SK-N-MC (cell line): ENCODE results near the gene ADAMTS4.

Source experiments
- EZH2 ChIP-seq: fragments of 200-600 bp; sonication (generic); IDR thresholded peaks from one replicate; pipeline ENCODE4 v1.6.1; 2017; ENCODE audit warnings: antibody characterized with exemption
- FOXP2 ChIP-seq: optimal IDR thresholded peaks from 2 replicates; pipeline ENCODE3; 2011; ENCODE audit warnings: mild to moderate bottlenecking, moderate library complexity; ENCODE audit not compliant: insufficient read depth; ENCODE audit errors: extremely low read length, control extremely low read depth
- POLR2AphosphoS5 ChIP-seq: IDR thresholded peaks from 2 replicates; pipeline ENCODE4 v1.6.1; 2012; ENCODE audit warnings: mild to moderate bottlenecking, low read depth, low read length, borderline replicate concordance

- TF ChIP-seq EZH2: no peak
- TF ChIP-seq POLR2AphosphoS5: no peak
- TF ChIP-seq FOXP2: no peak
These were observed 25.2 kb upstream of the ADAMTS4 start for GRCh38 chr1:161223805-161224694.
